Osteoblast (primary cell): ENCODE measurements around the gene PKD1L1. TPM values are rescaled to one million over a fixed set of nuclear protein-coding genes. Genes with fewer than 3 reads are reported as not detected.

ENCODE experiments used
- DNase-seq: peaks from one replicate; pipeline ENCODE4 v3.0.0; 2011; ENCODE audit warnings: low spot score, mixed read lengths; ENCODE audit not compliant: insufficient read length; ENCODE audit errors: missing footprints
- H2AFZ ChIP-seq: 2 replicates; pipeline ENCODE4 v1.6.0; 2011; ENCODE audit warnings: mild to moderate bottlenecking, low read length
- H3K27ac ChIP-seq: 2 replicates; pipeline ENCODE4 v1.5.1; 2011; ENCODE audit warnings: mild to moderate bottlenecking, low read depth, low read length, moderate library complexity
- H3K27me3 ChIP-seq: 2 replicates; pipeline ENCODE4 v1.6.0; 2012; ENCODE audit warnings: mild to moderate bottlenecking, control low read depth, inconsistent platforms, low read length, moderate library complexity; ENCODE audit not compliant: insufficient read depth
- H3K36me3 ChIP-seq: 2 replicates; pipeline ENCODE4 v1.5.1; 2011; ENCODE audit warnings: mild to moderate bottlenecking, low read length, control low read depth, moderate library complexity; ENCODE audit not compliant: insufficient read depth
- H3K4me1 ChIP-seq: 2 replicates; pipeline ENCODE4 v1.5.1; 2011; ENCODE audit warnings: mild to moderate bottlenecking, low read length, control low read depth, moderate library complexity; ENCODE audit not compliant: insufficient read depth
- H3K4me2 ChIP-seq: 2 replicates; pipeline ENCODE4 v1.6.0; 2011; ENCODE audit warnings: mild to moderate bottlenecking, low read length; ENCODE audit not compliant: insufficient read depth
- H3K4me3 ChIP-seq: fragments of 200-600 bp; sonication (generic); 3 replicates; pipeline ENCODE4 v1.5.1; 2012; ENCODE audit warnings: mild to moderate bottlenecking, low read length, inconsistent platforms; ENCODE audit not compliant: insufficient read depth
- H3K79me2 ChIP-seq: 2 replicates; pipeline ENCODE4 v1.6.0; 2012; ENCODE audit warnings: mild to moderate bottlenecking, low read length, control low read depth, inconsistent platforms; ENCODE audit not compliant: insufficient read depth
- H3K9me3 ChIP-seq: 2 replicates; pipeline ENCODE4 v1.5.1; 2011; ENCODE audit warnings: low read depth, low read length, control low read depth
- H4K20me1 ChIP-seq: 2 replicates; pipeline ENCODE4 v1.6.0; 2012; ENCODE audit warnings: mild to moderate bottlenecking, low read length, control low read depth; ENCODE audit not compliant: insufficient read depth
- total RNA-seq: library from RNA; depleted of rRNA; stranded (reverse); fragments of >200 nt; gene quantifications from 2 replicates; pipeline ENCODE4 v1.2.3, GENCODE V29; 2012
- TF ChIP-seq, protein P1 (sequence below): IDR thresholded peaks from 2 replicates; pipeline ENCODE4 v1.5.1; 2011; ENCODE audit warnings: mild to moderate bottlenecking, low read depth, low read length, moderate library complexity; ENCODE audit errors: extremely low read depth

The PKD1L1 gene
- total RNA-seq, 1 donor = under 0.01 TPM

DNA sequence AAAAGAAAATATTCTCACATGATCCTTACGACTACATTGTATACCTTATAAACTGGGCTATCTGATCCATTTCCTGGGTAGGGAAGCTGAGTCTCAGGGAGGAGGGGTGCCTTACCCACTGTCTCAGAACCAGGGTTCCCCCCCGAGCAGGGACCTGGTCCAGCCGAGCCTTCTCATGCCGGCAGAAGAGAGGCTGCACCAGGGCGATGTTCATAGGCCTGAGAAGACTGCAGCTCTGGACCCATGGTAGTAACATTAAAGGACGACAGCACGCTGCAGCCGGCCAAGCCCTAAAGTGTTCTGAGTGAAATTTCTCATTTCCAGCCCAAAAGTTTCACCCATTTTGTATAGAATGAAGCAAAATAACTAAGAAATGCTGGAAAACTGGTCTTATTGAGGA lies 203.4 kb downstream of the PKD1L1 start:
- peaks cover 8% of the 10 kb centered on the region for H3K4me1 ChIP-seq
- TF ChIP-seq, protein P1, sequence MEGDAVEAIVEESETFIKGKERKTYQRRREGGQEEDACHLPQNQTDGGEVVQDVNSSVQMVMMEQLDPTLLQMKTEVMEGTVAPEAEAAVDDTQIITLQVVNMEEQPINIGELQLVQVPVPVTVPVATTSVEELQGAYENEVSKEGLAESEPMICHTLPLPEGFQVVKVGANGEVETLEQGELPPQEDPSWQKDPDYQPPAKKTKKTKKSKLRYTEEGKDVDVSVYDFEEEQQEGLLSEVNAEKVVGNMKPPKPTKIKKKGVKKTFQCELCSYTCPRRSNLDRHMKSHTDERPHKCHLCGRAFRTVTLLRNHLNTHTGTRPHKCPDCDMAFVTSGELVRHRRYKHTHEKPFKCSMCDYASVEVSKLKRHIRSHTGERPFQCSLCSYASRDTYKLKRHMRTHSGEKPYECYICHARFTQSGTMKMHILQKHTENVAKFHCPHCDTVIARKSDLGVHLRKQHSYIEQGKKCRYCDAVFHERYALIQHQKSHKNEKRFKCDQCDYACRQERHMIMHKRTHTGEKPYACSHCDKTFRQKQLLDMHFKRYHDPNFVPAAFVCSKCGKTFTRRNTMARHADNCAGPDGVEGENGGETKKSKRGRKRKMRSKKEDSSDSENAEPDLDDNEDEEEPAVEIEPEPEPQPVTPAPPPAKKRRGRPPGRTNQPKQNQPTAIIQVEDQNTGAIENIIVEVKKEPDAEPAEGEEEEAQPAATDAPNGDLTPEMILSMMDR = no peak
- H3K4me2 ChIP-seq = no peak overlapping the region
- no peaks in the 10 kb centered on the region for H3K9me3 ChIP-seq
- H3K27me3 ChIP-seq = no peaks in the 10 kb centered on the region
- no peaks in the 10 kb centered on the region for H4K20me1 ChIP-seq
- no peak overlapping the region for H3K27ac ChIP-seq
- no peak overlapping the region for H3K4me3 ChIP-seq
- no peaks in the 10 kb centered on the region for H3K36me3 ChIP-seq
- H2AFZ ChIP-seq = no peak overlapping the region
- no peak for DNase-seq
- H3K79me2 ChIP-seq = no peaks in the 10 kb centered on the region

DNA sequence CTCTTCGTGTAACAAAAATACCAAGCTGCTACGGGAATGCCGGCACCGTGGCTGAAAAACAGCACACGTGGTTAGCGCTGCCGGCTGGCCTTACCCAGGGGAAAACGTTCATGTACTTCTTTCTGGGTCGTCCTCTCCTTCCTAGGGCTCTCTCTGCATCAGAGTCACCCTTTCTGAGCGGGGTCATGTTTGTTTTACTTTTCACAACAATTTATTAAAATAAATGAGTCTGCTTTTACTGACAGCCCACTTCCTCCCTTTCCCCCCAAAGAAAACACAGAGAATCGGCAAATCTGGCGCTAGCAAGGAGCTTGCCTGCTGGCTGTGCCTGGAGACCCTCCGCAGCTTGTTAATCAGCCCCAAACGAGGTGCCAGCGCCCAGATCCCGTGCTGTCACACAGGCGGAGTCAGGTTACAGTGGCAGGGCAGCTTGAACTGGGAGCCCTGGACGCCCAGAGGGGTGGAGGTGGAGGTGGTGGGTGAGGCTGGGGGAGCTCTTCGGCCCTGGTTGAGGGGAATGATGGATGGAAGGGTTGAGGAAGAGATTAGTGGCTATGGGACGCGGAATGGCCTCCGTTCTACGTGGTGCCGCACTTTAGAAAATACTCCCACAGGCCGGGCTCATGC lies 204.2 kb downstream of the PKD1L1 start:
- H3K4me3 ChIP-seq = peak overlapping the region; percentile 31
- peak overlapping the region; percentile 54 for H3K4me2 ChIP-seq
- H3K9me3 ChIP-seq = no peaks in the 10 kb centered on the region
- H3K36me3 ChIP-seq = no peaks in the 10 kb centered on the region
- no peaks in the 10 kb centered on the region for H3K79me2 ChIP-seq
- no peak overlapping the region for H3K27ac ChIP-seq
- H3K27me3 ChIP-seq = no peaks in the 10 kb centered on the region
- DNase-seq = peak; percentile 45
- TF ChIP-seq, protein P1 = no peak
- H2AFZ ChIP-seq = peak overlapping the region; percentile 87
- H3K4me1 ChIP-seq = peaks cover 8% of the 10 kb centered on the region
- no peaks in the 10 kb centered on the region for H4K20me1 ChIP-seq

DNA sequence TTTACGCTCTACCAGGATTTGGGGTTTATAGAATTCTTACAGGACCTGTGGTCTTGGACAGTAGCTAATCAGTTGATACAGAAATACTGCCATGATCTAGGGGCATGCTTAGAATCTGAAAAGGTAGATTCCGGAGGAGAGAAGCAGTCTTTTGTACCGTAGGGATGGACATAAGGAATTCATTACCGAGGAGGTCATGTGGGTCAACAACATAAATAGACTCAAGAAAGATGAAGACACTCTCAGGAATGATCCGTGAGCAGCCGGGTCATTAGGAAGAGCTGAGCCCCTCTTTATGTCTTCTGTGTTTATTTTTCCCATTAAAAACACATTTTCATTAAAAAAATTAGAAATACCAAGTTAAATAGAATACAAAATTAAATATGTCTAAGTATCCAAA lies 206.3 kb downstream of the PKD1L1 start:
- Histone ChIP-seq H3K4me3 (no peak overlapping the region), H3K79me2 (no peaks in the 10 kb centered on the region), H3K36me3 (no peaks in the 10 kb centered on the region), H3K27ac (no peak overlapping the region), H3K4me1 (peaks cover 8% of the 10 kb centered on the region), H2AFZ (no peak overlapping the region), H3K9me3 (no peaks in the 10 kb centered on the region), H4K20me1 (no peaks in the 10 kb centered on the region), H3K4me2 (no peak overlapping the region), H3K27me3 (no peaks in the 10 kb centered on the region)
- DNase-seq = no peak
- TF ChIP-seq, protein P1 = no peak

DNA sequence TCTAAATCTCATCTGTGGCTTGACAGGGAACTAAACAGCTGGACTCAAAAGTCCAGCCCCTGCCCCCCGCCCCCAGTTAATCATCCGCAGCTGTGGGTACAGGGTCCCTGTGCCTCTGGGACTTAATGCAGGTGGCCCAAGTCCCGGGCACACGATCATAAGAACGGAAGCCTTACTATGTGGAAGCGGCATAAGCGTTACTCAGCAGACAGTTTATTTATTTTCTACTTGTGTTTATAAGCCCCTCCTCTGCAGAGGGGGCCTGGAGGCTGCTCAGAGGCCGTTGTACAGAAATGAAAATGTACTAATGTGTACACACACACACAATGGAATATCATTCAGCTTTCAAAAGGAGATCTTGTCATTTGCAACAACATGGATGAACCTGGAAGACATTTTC lies 208.4 kb downstream of the PKD1L1 start:
- Histone ChIP-seq H4K20me1 (no peaks in the 10 kb centered on the region), H3K27me3 (peaks cover 8% of the 10 kb centered on the region), H3K27ac (no peak overlapping the region), H2AFZ (no peak overlapping the region), H3K36me3 (no peaks in the 10 kb centered on the region), H3K4me2 (no peak overlapping the region), H3K4me1 (peaks cover 8% of the 10 kb centered on the region), H3K4me3 (no peak overlapping the region), H3K9me3 (no peaks in the 10 kb centered on the region), H3K79me2 (no peaks in the 10 kb centered on the region)
- TF ChIP-seq, protein P1 = no peak
- no peak for DNase-seq
